NCI-H82 treated with DMSO at 0.1 percent for 48 hours (cell line): ENCODE results near the gene CUL3.

ENCODE experiments used
- DNase-seq: peaks from one replicate; lab custom pipeline; 2025; ENCODE audit not compliant: unreplicated experiment; lab: John Stamatoyannopoulos, UW

The CUL3 gene

GRCh38 chr2:224432003-224432579 lies 153.1 kb downstream of the CUL3 start:
- no peak for DNase-seq

GRCh38 chr2:224429441-224429810 lies 155.7 kb downstream of the CUL3 start:
- no peak for DNase-seq

GRCh38 chr2:224428787-224429440 lies 156.2 kb downstream of the CUL3 start:
- DNase-seq = no peak

- DNase-seq = no peak
Measured at GRCh38 chr2:224427471-224427870, 157.7 kb downstream of the CUL3 start.

- no peak for DNase-seq
Measured at GRCh38 chr2:224426656-224427055, 158.5 kb downstream of the CUL3 start.

GRCh38 chr2:224421065-224421464 lies 164.1 kb downstream of the CUL3 start:
- no peak for DNase-seq
